Karpas-422 (cell line): ENCODE measurements around the gene SLC15A4. TPM values are rescaled to one million over a fixed set of nuclear protein-coding genes. Genes with fewer than 3 reads are reported as not detected.

Experiments
- DNase-seq: peaks from one replicate; pipeline ENCODE4 v3.0.0-alpha.2; 2015
- H2AFZ ChIP-seq: fragments of 200-600 bp; sonication (generic); 2 replicates; pipeline ENCODE4 v1.6.1; 2014; ENCODE audit warnings: antibody characterized with exemption, low read length, mixed read lengths
- H3K27ac ChIP-seq: fragments of 200-600 bp; sonication (generic); 2 replicates; pipeline ENCODE4 v1.5.1; 2014; ENCODE audit warnings: mild to moderate bottlenecking, low read length, moderate library complexity
- H3K27me3 ChIP-seq: fragments of 200-600 bp; sonication (generic); 2 replicates; pipeline ENCODE4 v1.6.1; 2014; ENCODE audit warnings: low read length, mixed read lengths
- H3K36me3 ChIP-seq: fragments of 200-600 bp; sonication (generic); 2 replicates; pipeline ENCODE4 v1.6.1; 2014; ENCODE audit warnings: low read length, mixed read lengths; ENCODE audit not compliant: insufficient read depth
- H3K4me1 ChIP-seq: fragments of 200-600 bp; sonication (generic); 2 replicates; pipeline ENCODE4 v1.6.1; 2014; ENCODE audit warnings: mild to moderate bottlenecking, low read length, mixed read lengths
- H3K4me2 ChIP-seq: fragments of 200-600 bp; sonication (generic); 2 replicates; pipeline ENCODE4 v1.6.1; 2014; ENCODE audit warnings: low read length, low read depth, mild to moderate bottlenecking; ENCODE audit not compliant: poor library complexity, severe bottlenecking
- H3K4me3 ChIP-seq: fragments of 200-600 bp; sonication (generic); 2 replicates; pipeline ENCODE4 v1.5.1; 2014; ENCODE audit warnings: mild to moderate bottlenecking, antibody characterized with exemption, low read length, mixed read lengths
- H3K79me2 ChIP-seq: fragments of 200-600 bp; sonication (generic); 2 replicates; pipeline ENCODE4 v1.6.1; 2014; ENCODE audit warnings: mild to moderate bottlenecking, low read length, mixed read lengths
- H3K9ac ChIP-seq: fragments of 200-600 bp; sonication (generic); 2 replicates; pipeline ENCODE4 v1.6.0; 2014; ENCODE audit warnings: low read length
- H3K9me2 ChIP-seq: fragments of 200-600 bp; sonication (generic), shearing (Covaris generic); replicated peaks from 2 replicates; pipeline ENCODE4 v1.6.0; 2014; ENCODE audit warnings: mild to moderate bottlenecking, low read length, moderate library complexity; ENCODE audit not compliant: insufficient read depth
- H3K9me3 ChIP-seq: fragments of 300-700, 200-600 bp; sonication (generic); 2 replicates; pipeline ENCODE4 v1.6.1; 2014; ENCODE audit warnings: low read length, mixed read lengths
- H4K20me1 ChIP-seq: fragments of 200-600 bp; sonication (generic); 2 replicates; pipeline ENCODE4 v1.6.1; 2014; ENCODE audit warnings: mild to moderate bottlenecking, antibody characterized with exemption, low read length, low read depth; ENCODE audit not compliant: insufficient read depth
- total RNA-seq: library from RNA; depleted of rRNA; stranded (reverse); fragments of >200 nt; shearing (Covaris generic); gene quantifications from 2 replicates; pipeline ENCODE4 v1.2.3, GENCODE V29; 2014; ENCODE audit warnings: low replicate concordance

Gene SLC15A4
- total RNA-seq, 1 experiment from 2014 or later: 32.1 TPM

GRCh38 chr12:128833418-128833817, 9.7 kb upstream of the SLC15A4 start:
- Histone ChIP-seq H3K4me1 (peaks cover 17% of the 10 kb centered on the region), H3K79me2 (no peaks in the 10 kb centered on the region), H2AFZ (no peak overlapping the region), H3K27me3 (no peaks in the 10 kb centered on the region), H3K4me3 (no peak overlapping the region), H3K27ac (no peak overlapping the region), H3K9me2 (no peaks in the 10 kb centered on the region), H3K4me2 (no peak overlapping the region), H3K9ac (no peak overlapping the region), H4K20me1 (no peaks in the 10 kb centered on the region), H3K36me3 (no peaks in the 10 kb centered on the region), H3K9me3 (no peaks in the 10 kb centered on the region)
- no peak for DNase-seq

- Histone ChIP-seq H3K36me3 (peaks cover 5% of the 10 kb centered on the region; the same call in 1 of the 2 replicates), H3K9me2 (no peaks in the 10 kb centered on the region), H3K4me3 (no peak overlapping the region), H3K4me2 (peak overlapping the region; percentile 39), H3K9ac (no peak overlapping the region), H3K79me2 (no peaks in the 10 kb centered on the region), H3K4me1 (peaks cover 17% of the 10 kb centered on the region), H3K27ac (no peak overlapping the region), H3K9me3 (peaks cover 5% of the 10 kb centered on the region), H3K27me3 (no peaks in the 10 kb centered on the region), H2AFZ (no peak overlapping the region), H4K20me1 (no peaks in the 10 kb centered on the region)
- DNase-seq: no peak
Observed at GRCh38 chr12:128830505-128830893, 6.7 kb upstream of the SLC15A4 start.

GRCh38 chr12:128829861-128830504, 6.2 kb upstream of the SLC15A4 start:
- H3K4me2 ChIP-seq: peak overlapping the region; percentile 39
- DNase-seq: peak; percentile 72
- no peaks in the 10 kb centered on the region for H3K79me2 ChIP-seq
- peaks cover 5% of the 10 kb centered on the region; the same call in 1 of the 2 replicates for H3K36me3 ChIP-seq
- peaks cover 17% of the 10 kb centered on the region for H3K4me1 ChIP-seq
- H3K9ac ChIP-seq: peak overlapping the region; percentile 17; the same call in 1 of the 2 replicates
- H3K27me3 ChIP-seq: no peaks in the 10 kb centered on the region
- H4K20me1 ChIP-seq: no peaks in the 10 kb centered on the region
- H3K27ac ChIP-seq: no peak overlapping the region; the same call in 1 of the 2 replicates
- H2AFZ ChIP-seq: no peak overlapping the region
- no peaks in the 10 kb centered on the region for H3K9me2 ChIP-seq
- H3K9me3 ChIP-seq: peaks cover 5% of the 10 kb centered on the region
- H3K4me3 ChIP-seq: peak overlapping the region; percentile 27; the same call in 1 of the 2 replicates

- H3K36me3 ChIP-seq: peaks cover 5% of the 10 kb centered on the region; the same call in 1 of the 2 replicates
- no peak overlapping the region for H3K27ac ChIP-seq
- peaks cover 28% of the 10 kb centered on the region for H3K4me1 ChIP-seq
- H2AFZ ChIP-seq: no peak overlapping the region
- no peak overlapping the region for H3K4me3 ChIP-seq
- H4K20me1 ChIP-seq: no peaks in the 10 kb centered on the region
- H3K9ac ChIP-seq: no peak overlapping the region
- peaks cover 5% of the 10 kb centered on the region for H3K9me3 ChIP-seq
- no peaks in the 10 kb centered on the region for H3K9me2 ChIP-seq
- no peak overlapping the region for H3K4me2 ChIP-seq
- H3K79me2 ChIP-seq: peaks cover 8% of the 10 kb centered on the region
- H3K27me3 ChIP-seq: no peaks in the 10 kb centered on the region
- DNase-seq: no peak
Observed at GRCh38 chr12:128827724-128828123, 4.0 kb upstream of the SLC15A4 start.

GRCh38 chr12:128825835-128826234, 2.1 kb upstream of the SLC15A4 start:
- H3K9me2 ChIP-seq: no peaks in the 10 kb centered on the region
- H3K4me1 ChIP-seq: peaks cover 46% of the 10 kb centered on the region
- peaks cover 5% of the 10 kb centered on the region; the same call in 1 of the 2 replicates for H3K36me3 ChIP-seq
- H3K27ac ChIP-seq: no peak overlapping the region
- H3K79me2 ChIP-seq: peaks cover 24% of the 10 kb centered on the region
- no peaks in the 10 kb centered on the region for H3K27me3 ChIP-seq
- no peaks in the 10 kb centered on the region for H4K20me1 ChIP-seq
- H3K4me3 ChIP-seq: no peak overlapping the region
- no peak for DNase-seq
- H3K4me2 ChIP-seq: no peak overlapping the region
- H3K9ac ChIP-seq: no peak overlapping the region
- no peak overlapping the region for H2AFZ ChIP-seq
- peaks cover 5% of the 10 kb centered on the region for H3K9me3 ChIP-seq

GRCh38 chr12:128823216-128823915, 392 bp downstream of the SLC15A4 start:
- no peak for DNase-seq

GRCh38 chr12:128820723-128821432, 2.9 kb downstream of the SLC15A4 start:
- H3K4me3 ChIP-seq: peak overlapping the region; percentile 42; the same call in 1 of the 2 replicates
- H4K20me1 ChIP-seq: peaks cover 6% of the 10 kb centered on the region; the same call in 1 of the 2 replicates
- peak overlapping the region; percentile 72 for H3K27ac ChIP-seq
- H3K4me1 ChIP-seq: peaks cover 78% of the 10 kb centered on the region
- peak overlapping the region; percentile 92 for H3K4me2 ChIP-seq
- H3K9me2 ChIP-seq: no peaks in the 10 kb centered on the region
- H3K27me3 ChIP-seq: no peaks in the 10 kb centered on the region
- peak; percentile 88 for DNase-seq
- H3K36me3 ChIP-seq: no peaks in the 10 kb centered on the region
- peaks cover 74% of the 10 kb centered on the region for H3K79me2 ChIP-seq
- H3K9ac ChIP-seq: peak overlapping the region; percentile 41
- no peaks in the 10 kb centered on the region for H3K9me3 ChIP-seq
- no peak overlapping the region for H2AFZ ChIP-seq

More at GRCh38 chr12:128823216-128823915, 392 bp downstream of the SLC15A4 start:
- no peaks in the 10 kb centered on the region for H3K9me2 ChIP-seq
- peaks cover 5% of the 10 kb centered on the region for H3K9me3 ChIP-seq
- H3K27ac ChIP-seq: peak overlapping the region; percentile 48; the same call in 1 of the 2 replicates
- peak overlapping the region; percentile 95 for H3K9ac ChIP-seq
- H3K36me3 ChIP-seq: peaks cover 5% of the 10 kb centered on the region; the same call in 1 of the 2 replicates
- H2AFZ ChIP-seq: no peak overlapping the region; the same call in 1 of the 2 replicates
- H3K79me2 ChIP-seq: peaks cover 49% of the 10 kb centered on the region
- H4K20me1 ChIP-seq: peaks cover 3% of the 10 kb centered on the region; the same call in 1 of the 2 replicates
- peak overlapping the region; percentile 92 for H3K4me2 ChIP-seq
- peaks cover 53% of the 10 kb centered on the region for H3K4me1 ChIP-seq
- H3K4me3 ChIP-seq: peak overlapping the region; percentile 98
- H3K27me3 ChIP-seq: no peaks in the 10 kb centered on the region
